HCT116 (cell line): ENCODE measurements around the gene TOMM70. TPM values are rescaled to one million over a fixed set of nuclear protein-coding genes. Genes with fewer than 3 reads are reported as not detected.

Source experiments
- ATAC-seq: fragments of 200-7000 bp; cut with Tn5 transposase; 2 replicates; pipeline ENCODE4 v1.9.1; 2020; ENCODE audit warnings: mild to moderate bottlenecking, moderate library complexity
- BruUV-seq: library from RNA; stranded (reverse); fragments of 400-500 nt; replicated peaks from 2 replicates; lab custom pipeline; 2021; lab: Mats Ljungman, UMichigan
- CTCF ChIA-PET: fragments of 300-600 bp; sonication (Branson Sonifier 250); formaldehyde crosslinking; loops from one replicate; lab custom pipeline; 2021; ENCODE audit warnings: antibody characterized with exemption; lab: Charles Lee
- POLR2A ChIA-PET: fragments of 300-600, 350-600 bp; sonication (Branson Sonifier 250); formaldehyde crosslinking; loops from one replicate; lab custom pipeline; 2021; ENCODE audit warnings: antibody characterized with exemption; lab: Charles Lee
- RAD21 ChIA-PET, 2 experiments: fragments of 300-600 bp; sonication (Branson Sonifier 250); formaldehyde crosslinking; loops; one replicate each; lab custom pipeline; 2023; ENCODE audit warnings: low total read pairs in 2 of 2; ENCODE audit not compliant: uncharacterized antibody in 2 of 2, unreplicated experiment in 2 of 2, low non-redundant PET in 1 of 2; lab: Charles Lee
- DNase-seq: peaks from one replicate; pipeline ENCODE4 v3.0.0-alpha.2; 2010; ENCODE audit warnings: low read depth, low spot score
- H2AFZ ChIP-seq: fragments of 200-600 bp; shearing (Covaris generic), sonication (generic); 2 replicates; pipeline ENCODE4 v1.6.1; 2017; ENCODE audit warnings: low read depth, mixed run types, mixed read lengths, antibody characterized with exemption, low read length; ENCODE audit not compliant: poor library complexity, severe bottlenecking
- H3K27ac ChIP-seq: 2 replicates; pipeline ENCODE4 v1.5.1; 2012; ENCODE audit warnings: low read depth, low read length
- H3K27me3 ChIP-seq: fragments of 200-600 bp; sonication (generic); 2 replicates; pipeline ENCODE4 v1.6.1; 2016; ENCODE audit warnings: mixed run types, low read length, mixed read lengths; ENCODE audit not compliant: insufficient read depth
- H3K36me3 ChIP-seq, 2 experiments: fragments of 200-500 bp in 1 of 2; fragments of 200-600 bp in 1 of 2; sonication (Bioruptor generic) in 1 of 2; sonication (generic) in 1 of 2; 2 replicates each; pipeline versions ENCODE4 v1.5.1 to v1.6.1; 2014 to 2016; ENCODE audit warnings: low read length in 2 of 2, inconsistent platforms in 1 of 2, mixed read lengths in 1 of 2, mixed run types in 1 of 2; ENCODE audit not compliant: insufficient read depth in 2 of 2, control insufficient read depth in 1 of 2
- H3K4me1 ChIP-seq, 2 experiments: fragments of 200-600 bp in 1 of 2; sonication (generic) in 1 of 2; 2 replicates each; pipeline versions ENCODE4 v1.5.1 to v1.6.1; 2012 to 2017; ENCODE audit warnings: low read length in 2 of 2, inconsistent platforms in 1 of 2, mild to moderate bottlenecking in 1 of 2, mixed read lengths in 1 of 2, mixed run types in 1 of 2, moderate library complexity in 1 of 2; ENCODE audit not compliant: insufficient read depth in 2 of 2, control insufficient read depth in 1 of 2
- H3K4me2 ChIP-seq: fragments of 200-600 bp; sonication (generic); 2 replicates; pipeline ENCODE4 v1.6.1; 2017; ENCODE audit warnings: mixed run types, low read length, mixed read lengths
- H3K4me3 ChIP-seq, 2 experiments: fragments of 200-600 bp in 1 of 2; sonication (generic) in 1 of 2; replicated peaks in 1 of 2; 2 replicates each; pipeline ENCODE4 v1.5.1; 2011 to 2016; ENCODE audit warnings: low read length in 2 of 2, control low read depth in 1 of 2, low read depth in 1 of 2, mild to moderate bottlenecking in 1 of 2, mixed read lengths in 1 of 2, mixed run types in 1 of 2
- H3K79me2 ChIP-seq: fragments of 200-600 bp; sonication (generic); 2 replicates; pipeline ENCODE4 v1.6.1; 2017; ENCODE audit warnings: mild to moderate bottlenecking, mixed run types, low read length, moderate library complexity, mixed read lengths; ENCODE audit not compliant: insufficient read depth
- H3K9ac ChIP-seq: fragments of 200-600 bp; sonication (generic); 2 replicates; pipeline ENCODE4 v1.6.1; 2016; ENCODE audit warnings: low read length, mixed read lengths
- H3K9me2 ChIP-seq: fragments of 200-600 bp; sonication (generic), shearing (Covaris generic); 2 replicates; pipeline ENCODE4 v1.6.1; 2017; ENCODE audit warnings: mixed run types, mild to moderate bottlenecking, moderate library complexity; ENCODE audit not compliant: insufficient read depth
- H3K9me3 ChIP-seq, 2 experiments: fragments of 200-500 bp in 1 of 2; fragments of 200-600 bp in 1 of 2; sonication (Bioruptor generic) in 1 of 2; sonication (generic) in 1 of 2; 2 replicates each; pipeline ENCODE4 v1.6.1; 2014 to 2017; ENCODE audit warnings: low read length in 2 of 2, mixed read lengths in 2 of 2, inconsistent platforms in 1 of 2, low read depth in 1 of 2, mild to moderate bottlenecking in 1 of 2, mixed run types in 1 of 2, moderate library complexity in 1 of 2; ENCODE audit not compliant: control insufficient read depth in 1 of 2, insufficient read depth in 1 of 2
- H4K20me1 ChIP-seq: fragments of 200-600 bp; sonication (generic), shearing (Covaris generic); 2 replicates; pipeline ENCODE4 v1.6.1; 2017; ENCODE audit warnings: mixed run types, mild to moderate bottlenecking, moderate library complexity; ENCODE audit not compliant: insufficient read depth
- CTCF ChIP-seq, 3 experiments: fragments of 200-600 bp in 1 of 3; sonication (generic) in 1 of 3; IDR thresholded peaks in 2 of 3; conservative IDR thresholded peaks in 1 of 3; 2 replicates each; pipeline ENCODE4 v1.5.1; 2012 to 2017; ENCODE audit warnings: low read depth in 2 of 3, low read length in 2 of 3, antibody characterized with exemption in 1 of 3, borderline replicate concordance in 1 of 3, control low read depth in 1 of 3, mild to moderate bottlenecking in 1 of 3, mixed read lengths in 1 of 3, mixed run types in 1 of 3, moderate library complexity in 1 of 3; ENCODE audit not compliant: insufficient read depth in 1 of 3
- EGR1 ChIP-seq: IDR thresholded peaks from 2 replicates; pipeline ENCODE4 v1.6.1; 2012; ENCODE audit warnings: low read depth
- ELF1 ChIP-seq: IDR thresholded peaks from 2 replicates; pipeline ENCODE4 v1.6.1; 2012; ENCODE audit warnings: low read depth, borderline replicate concordance
- FOSL1 ChIP-seq: IDR thresholded peaks from 2 replicates; pipeline ENCODE4 v1.6.1; 2012; ENCODE audit warnings: low read depth
- RAD21 ChIP-seq: IDR thresholded peaks from 2 replicates; pipeline ENCODE4 v1.6.1; 2012; ENCODE audit warnings: low read depth, mild to moderate bottlenecking
- REST ChIP-seq: IDR thresholded peaks from 2 replicates; pipeline ENCODE4 v1.6.1; 2012; ENCODE audit warnings: low read depth
- ZBTB33 ChIP-seq: IDR thresholded peaks from 2 replicates; pipeline ENCODE4 v1.6.1; 2011; ENCODE audit warnings: mild to moderate bottlenecking, low read length, moderate library complexity; ENCODE audit not compliant: insufficient replicate concordance; ENCODE audit errors: extremely low read depth
- ZFX ChIP-seq: fragments of 450-650 bp; IDR thresholded peaks from 2 replicates; pipeline ENCODE4 v1.6.1; 2017
- ZNF274 ChIP-seq: fragments of 200-500 bp; sonication (Bioruptor generic); IDR thresholded peaks from 2 replicates; pipeline ENCODE4 v1.6.1; 2014; ENCODE audit warnings: mild to moderate bottlenecking, low read depth, low read length, inconsistent platforms
- intact Hi-C: fragments of 100-400 bp; cut with micrococcal nuclease; formaldehyde crosslinking; loops from 2 replicates; pipeline ENCODE4 v1.10.0; 2022
- total RNA-seq: library from RNA; stranded (reverse); gene quantifications from one replicate; pipeline ENCODE4 v1.2.1, GENCODE V29; 2021; ENCODE audit not compliant: unreplicated experiment

Gene TOMM70
- total RNA-seq, 1 experiment from 2014 or later, result 54.9 TPM

GRCh38 chr3:100416863-100417262 is 16.0 kb upstream of the TOMM70 start:
- ATAC-seq (no peak), DNase-seq (no peak)
- ChIA-PET CTCF (no interaction called here), RAD21 (no interaction called here), POLR2A (no interaction called here)
- intact Hi-C loops, result no loop called here
- Histone ChIP-seq H3K9ac (no peak overlapping the region), H3K27me3 (no peaks in the 10 kb centered on the region), H3K4me2 (no peak overlapping the region), H4K20me1 (no peaks in the 10 kb centered on the region), H3K4me1 (no peaks in the 10 kb centered on the region), H3K4me3 (no peak overlapping the region), H3K9me3 (no peaks in the 10 kb centered on the region), H3K36me3 (no peaks in the 10 kb centered on the region), H2AFZ (no peak overlapping the region), H3K9me2 (no peaks in the 10 kb centered on the region), H3K27ac (no peak overlapping the region), H3K79me2 (no peaks in the 10 kb centered on the region)
- no TSS peak for BruUV-seq
- TF ChIP-seq ELF1 (no peak), CTCF (IDR thresholded peaks at IDR 0.05 in 2 of 3, conservative IDR thresholded peaks at IDR 0.05 in 1 of 3; ENCODE audit: borderline replicate concordance in 1 of 3, insufficient read depth in 1 of 3, low read depth in 2 of 3, low read length in 2 of 3) (no peak)
- TF ChIP-seq, all 23 proteins: peak for 0

GRCh38 chr3:100416176-100416575 is 15.3 kb upstream of the TOMM70 start:
- DNase-seq (no peak), ATAC-seq (no peak)
- Histone ChIP-seq H3K9ac (no peak overlapping the region), H3K4me3 (no peak overlapping the region), H3K36me3 (no peaks in the 10 kb centered on the region), H3K4me2 (no peak overlapping the region), H4K20me1 (no peaks in the 10 kb centered on the region), H3K4me1 (no peaks in the 10 kb centered on the region), H3K27ac (no peak overlapping the region), H3K79me2 (no peaks in the 10 kb centered on the region), H3K9me3 (no peaks in the 10 kb centered on the region), H3K27me3 (no peaks in the 10 kb centered on the region), H2AFZ (no peak overlapping the region), H3K9me2 (no peaks in the 10 kb centered on the region)
- intact Hi-C loops, result no loop called here
- POLR2A ChIA-PET, result no interaction called here
- RAD21 ChIA-PET, result no interaction called here
- CTCF ChIA-PET, result no interaction called here
- BruUV-seq, result no TSS peak
- TF ChIP-seq EGR1 (no peak), FOSL1 (no peak), CTCF (IDR thresholded peaks at IDR 0.05 in 2 of 3, conservative IDR thresholded peaks at IDR 0.05 in 1 of 3; ENCODE audit: borderline replicate concordance in 1 of 3, insufficient read depth in 1 of 3, low read depth in 2 of 3, low read length in 2 of 3) (no peak), ZFX (no peak), ZNF274 (no peak), RAD21 (no peak), ZBTB33 (no peak), REST (no peak)
